Natural killer cell treated with Interleukin-12 subunit alpha and Interleukin-12 subunit beta and Interleukin-15 and Interleukin-18, amount 100 ng/mL, for 72 hours (primary cell): Measurements from ENCODE around the gene EYA2. TPM values are rescaled to one million over a fixed set of nuclear protein-coding genes. Genes with fewer than 3 reads are reported as not detected.
A peak's percentile ranks its signal among the peaks of the same experiment; 100 is the strongest.
"Not testable (repeated sequence)": the region's sequence is repeated elsewhere in the genome, so short reads cannot be mapped to it uniquely, and the experiment has no call there.

Experiments used
- ATAC-seq, 2 donors: fragments of 150-1000 bp; cut with Tn5 transposase in 1 of 2; sonication (Bioruptor Pico), chemical (Tn5 transposase) in 1 of 2; 2 replicates each; pipeline ENCODE4 v1.10.0; 2021
- DNase-seq: peaks from one replicate; pipeline ENCODE4 v3.0.0; 2022; ENCODE audit warnings: low spot score
- H3K27ac Mint-ChIP-seq, 2 donors: 1 replicate in 1 of 2; 2 replicates in 1 of 2; pipeline ENCODE4 v1.8.0; 2022; ENCODE audit warnings: mixed read lengths in 2 of 2, mild to moderate bottlenecking in 1 of 2, moderate library complexity in 1 of 2
- H3K27me3 Mint-ChIP-seq, 2 donors: 1 replicate in 1 of 2; 2 replicates in 1 of 2; pipeline ENCODE4 v1.8.0; 2022; ENCODE audit warnings: mixed read lengths in 2 of 2
- H3K36me3 Mint-ChIP-seq: one replicate; pipeline ENCODE4 v1.8.0; 2022; ENCODE audit warnings: mixed read lengths
- H3K4me1 Mint-ChIP-seq, 2 donors: 1 replicate in 1 of 2; 2 replicates in 1 of 2; pipeline ENCODE4 v1.8.0; 2022; ENCODE audit warnings: low read depth in 2 of 2, mixed read lengths in 2 of 2, mild to moderate bottlenecking in 1 of 2
- H3K4me3 Mint-ChIP-seq: one replicate; pipeline ENCODE4 v1.8.0; 2022; ENCODE audit warnings: mixed read lengths
- H3K9me3 Mint-ChIP-seq: 2 replicates; pipeline ENCODE4 v1.8.0; 2022; ENCODE audit warnings: mixed read lengths
- total RNA-seq, 2 donors: library from RNA; stranded (reverse); gene quantifications; one replicate each; pipeline ENCODE4 v1.2.3, GENCODE V29; 2022

The EYA2 gene
- total RNA-seq, 2 donors from 2014 or later = 0.17 TPM; not detected in 1

- DNase-seq (no peak), ATAC-seq (no peak)
- H3K27ac Mint-ChIP-seq = no peak overlapping the region
- H3K27me3 Mint-ChIP-seq = peaks cover 10 to 17% of the 10 kb centered on the region in 2 donors
- no peaks in the 10 kb centered on the region for H3K4me1 Mint-ChIP-seq
- H3K36me3 Mint-ChIP-seq = no peaks in the 10 kb centered on the region
- no peaks in the 10 kb centered on the region for H3K9me3 Mint-ChIP-seq
- no peak overlapping the region for H3K4me3 Mint-ChIP-seq
Observed at GRCh38 chr20:47160992-47161391, 266.3 kb downstream of the EYA2 start.

GRCh38 chr20:47161411-47161810, 266.8 kb downstream of the EYA2 start:
- DNase-seq (no peak), ATAC-seq (no peak)
- H3K4me1 Mint-ChIP-seq = no peaks in the 10 kb centered on the region
- no peak overlapping the region for H3K4me3 Mint-ChIP-seq
- peaks cover 7 to 17% of the 10 kb centered on the region in 2 donors for H3K27me3 Mint-ChIP-seq
- H3K36me3 Mint-ChIP-seq = no peaks in the 10 kb centered on the region
- no peak overlapping the region for H3K27ac Mint-ChIP-seq
- H3K9me3 Mint-ChIP-seq = no peaks in the 10 kb centered on the region

- ATAC-seq (no peak), DNase-seq (no peak)
- Mint-ChIP-seq H3K36me3 (no peaks in the 10 kb centered on the region), H3K4me3 (no peak overlapping the region), H3K27ac (no peak overlapping the region), H3K4me1 (no peaks in the 10 kb centered on the region), H3K9me3 (no peaks in the 10 kb centered on the region), H3K27me3 (peaks cover 5 to 8% of the 10 kb centered on the region in 2 donors)
Observed at GRCh38 chr20:47164140-47164539, 269.5 kb downstream of the EYA2 start.

GRCh38 chr20:47165376-47165865, 270.8 kb downstream of the EYA2 start:
- no peak for DNase-seq
- H3K36me3 Mint-ChIP-seq = no peaks in the 10 kb centered on the region
- ATAC-seq = no peak
- H3K4me1 Mint-ChIP-seq = no peaks in the 10 kb centered on the region
- no peak overlapping the region for H3K4me3 Mint-ChIP-seq
- no peak overlapping the region for H3K27ac Mint-ChIP-seq
- H3K9me3 Mint-ChIP-seq = no peaks in the 10 kb centered on the region
- peaks cover 5 to 7% of the 10 kb centered on the region in 2 donors for H3K27me3 Mint-ChIP-seq

- Mint-ChIP-seq H3K9me3 (no peaks in the 10 kb centered on the region), H3K36me3 (no peaks in the 10 kb centered on the region), H3K4me3 (no peak overlapping the region), H3K4me1 (no peaks in the 10 kb centered on the region), H3K27me3 (peaks cover 5 to 17% of the 10 kb centered on the region in 2 donors), H3K27ac (no peak overlapping the region)
- ATAC-seq = no peak
- no peak for DNase-seq
Observed at GRCh38 chr20:47167846-47168245, 273.2 kb downstream of the EYA2 start.

GRCh38 chr20:47172579-47172978, 277.9 kb downstream of the EYA2 start:
- peak in 1 of 2 donors; percentile 48 for ATAC-seq
- H3K4me3 Mint-ChIP-seq = no peak overlapping the region

GRCh38 chr20:47173596-47174216, 279.1 kb downstream of the EYA2 start:
- no peak overlapping the region for H3K4me3 Mint-ChIP-seq
- H3K36me3 Mint-ChIP-seq = no peaks in the 10 kb centered on the region
- ATAC-seq (peak in 1 of 2 donors; percentile 24), DNase-seq (no peak)
- no peak overlapping the region for H3K27ac Mint-ChIP-seq
- no peaks in the 10 kb centered on the region for H3K9me3 Mint-ChIP-seq
- H3K27me3 Mint-ChIP-seq = peaks cover 6 to 17% of the 10 kb centered on the region in 2 donors
- no peaks in the 10 kb centered on the region for H3K4me1 Mint-ChIP-seq

More at GRCh38 chr20:47172579-47172978, 277.9 kb downstream of the EYA2 start:
- Mint-ChIP-seq H3K9me3 (no peaks in the 10 kb centered on the region), H3K36me3 (no peaks in the 10 kb centered on the region), H3K27ac (no peak overlapping the region), H3K4me1 (no peaks in the 10 kb centered on the region), H3K27me3 (peaks cover 7 to 17% of the 10 kb centered on the region in 2 donors)
- DNase-seq = no peak

- DNase-seq (no peak), ATAC-seq (peak in 1 of 2 donors; percentile 15)
- Mint-ChIP-seq H3K4me1 (no peaks in the 10 kb centered on the region), H3K27ac (no peak overlapping the region), H3K9me3 (no peaks in the 10 kb centered on the region), H3K4me3 (no peak overlapping the region), H3K36me3 (no peaks in the 10 kb centered on the region), H3K27me3 (peaks cover 6 to 11% of the 10 kb centered on the region in 2 donors)
Observed at GRCh38 chr20:47174456-47175243, 280.0 kb downstream of the EYA2 start.

- Mint-ChIP-seq H3K4me3 (no peak overlapping the region), H3K36me3 (no peaks in the 10 kb centered on the region), H3K9me3 (no peaks in the 10 kb centered on the region), H3K4me1 (no peaks in the 10 kb centered on the region), H3K27ac (no peak overlapping the region), H3K27me3 (peaks cover 6 to 9% of the 10 kb centered on the region in 2 donors)
- DNase-seq (no peak), ATAC-seq (no peak)
Observed at GRCh38 chr20:47175493-47175892, 280.9 kb downstream of the EYA2 start.

GRCh38 chr20:47176217-47176616, 281.6 kb downstream of the EYA2 start:
- not testable (repeated sequence) for DNase-seq, H3K4me3 Mint-ChIP-seq, H3K27ac Mint-ChIP-seq, H3K36me3 Mint-ChIP-seq, H3K9me3 Mint-ChIP-seq, H3K27me3 Mint-ChIP-seq, ATAC-seq, H3K4me1 Mint-ChIP-seq

- H3K36me3 Mint-ChIP-seq = no peaks in the 10 kb centered on the region
- H3K4me3 Mint-ChIP-seq = no peak overlapping the region
- DNase-seq (no peak), ATAC-seq (no peak)
- H3K27me3 Mint-ChIP-seq = peaks cover 0 to 6% of the 10 kb centered on the region in 2 donors
- H3K27ac Mint-ChIP-seq = no peak overlapping the region
- no peaks in the 10 kb centered on the region for H3K9me3 Mint-ChIP-seq
- H3K4me1 Mint-ChIP-seq = peaks cover 0 to 2% of the 10 kb centered on the region in 2 donors
Observed at GRCh38 chr20:47178277-47178676, 283.6 kb downstream of the EYA2 start.

GRCh38 chr20:47178851-47179250, 284.2 kb downstream of the EYA2 start:
- Mint-ChIP-seq H3K27me3 (peaks cover 0 to 6% of the 10 kb centered on the region in 2 donors), H3K36me3 (no peaks in the 10 kb centered on the region), H3K9me3 (no peaks in the 10 kb centered on the region), H3K27ac (no peak overlapping the region), H3K4me3 (no peak overlapping the region), H3K4me1 (peaks cover 0 to 2% of the 10 kb centered on the region in 2 donors)
- ATAC-seq = no peak
- no peak for DNase-seq

- Mint-ChIP-seq H3K4me3 (no peak overlapping the region), H3K4me1 (peaks cover 0 to 2% of the 10 kb centered on the region in 2 donors), H3K27ac (no peak overlapping the region), H3K9me3 (no peaks in the 10 kb centered on the region), H3K36me3 (no peaks in the 10 kb centered on the region), H3K27me3 (peaks cover 0 to 6% of the 10 kb centered on the region in 2 donors)
- DNase-seq (no peak), ATAC-seq (no peak)
Observed at GRCh38 chr20:47179267-47179666, 284.6 kb downstream of the EYA2 start.
